A549 (cell line): ENCODE data around the gene KCNQ5.

Experiments used
- CHD2 ChIP-seq: fragments of 150-350 bp; IDR thresholded peaks from 2 replicates; pipeline ENCODE4 v1.6.1; 2014; ENCODE audit warnings: low read length; ENCODE audit not compliant: partially characterized antibody
- CTCF ChIP-seq: fragments of >200 bp; sonication (Bioruptor Twin); formaldehyde crosslinking; IDR thresholded peaks from 3 replicates; pipeline ENCODE4 v1.5.1; 2016
- EP300 ChIP-seq, 2 experiments: fragments of >200 bp; sonication (Bioruptor Twin); formaldehyde crosslinking; IDR thresholded peaks; 2 replicates in 1 of 2; 3 replicates in 1 of 2; pipeline ENCODE4 v1.6.1; 2016 to 2017

GRCh38 chr6:73085443-73085871, 463.6 kb downstream of the KCNQ5 start:
- TF ChIP-seq EP300 (IDR thresholded peaks at IDR 0.05), result no peak
- TF ChIP-seq CHD2, result no peak
- TF ChIP-seq CTCF, result no peak
